ENCODE measurements around the gene SART1. TPM values are rescaled to one million over a fixed set of nuclear protein-coding genes. Genes with fewer than 3 reads are reported as not detected.
"Not testable (repeated sequence)": the region's sequence is repeated elsewhere in the genome, so short reads cannot be mapped to it uniquely, and the experiment has no call there.

Gene SART1
- total RNA-seq, 1 donor from 2014 or later: 82.5 TPM

DNA sequence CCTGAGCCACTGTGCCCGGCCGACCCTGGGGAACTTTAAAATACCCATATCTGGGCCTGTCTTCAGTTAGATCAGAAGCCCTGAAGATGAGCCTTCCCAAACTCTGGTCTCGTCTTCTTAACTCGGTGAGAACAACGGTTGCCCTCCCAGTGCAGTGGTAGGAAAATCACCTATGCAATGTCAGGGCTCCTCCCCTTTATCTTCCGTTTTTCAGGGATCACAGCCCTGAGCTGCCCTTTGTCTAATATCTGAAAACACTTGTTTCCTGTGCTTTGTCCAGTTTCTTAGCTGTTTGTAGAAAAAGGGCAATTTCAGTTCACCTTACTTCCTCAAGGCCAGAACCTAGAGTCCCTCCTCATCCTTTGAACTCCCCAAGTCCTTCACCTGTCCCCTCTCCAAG lies 32.9 kb upstream of the SART1 start:
- intact Hi-C loops (cut with micrococcal nuclease): loop anchor here (1.0 to 2.0 kb wide), 7 partner anchors 9 to 384 kb away; partner anchors contain the start of genes C11orf68, CCDC85B, CFL1 and DRAP1

DNA sequence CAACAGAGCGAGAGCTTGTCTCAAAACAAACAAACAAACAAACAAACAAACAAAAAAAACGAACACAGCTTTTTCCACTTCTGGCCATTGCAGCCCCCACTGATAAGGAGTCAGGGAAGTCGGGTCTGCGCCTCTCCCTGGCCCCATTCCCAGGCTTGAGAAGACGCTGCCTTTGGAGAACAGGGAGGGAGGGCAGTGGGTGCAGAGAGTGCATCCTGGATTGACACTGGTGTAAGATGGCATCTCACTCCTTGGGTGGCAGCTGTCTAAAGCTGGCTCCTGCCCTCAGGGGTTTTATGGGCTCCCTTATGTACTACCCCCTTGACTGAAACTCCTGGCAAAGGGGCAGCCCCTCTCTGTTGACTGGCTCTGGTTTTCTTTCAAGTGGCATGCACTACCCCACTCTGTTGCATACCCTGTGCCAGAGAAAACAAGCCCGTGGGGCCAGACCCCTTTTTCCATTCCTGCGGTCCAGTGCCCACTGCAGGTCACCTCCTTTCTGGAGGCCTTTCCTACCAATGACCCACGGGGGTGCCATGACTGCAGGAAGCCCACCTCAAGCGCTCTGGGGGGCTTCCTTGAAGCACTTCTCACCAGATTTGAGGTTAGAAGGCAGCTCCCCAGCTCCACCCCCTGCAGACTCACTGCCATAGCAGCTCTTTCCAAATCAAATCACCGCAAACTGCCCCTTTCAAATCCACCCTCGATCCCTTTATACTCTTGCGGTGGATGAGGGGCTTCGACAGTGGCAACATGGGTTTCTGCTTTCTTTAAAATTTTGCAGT lies 29.6 kb upstream of the SART1 start:
- intact Hi-C loops (cut with micrococcal nuclease): loop anchor here (5.0 kb wide), 1 partner anchor 1250 kb away; no protein-coding TSS in a partner anchor

DNA sequence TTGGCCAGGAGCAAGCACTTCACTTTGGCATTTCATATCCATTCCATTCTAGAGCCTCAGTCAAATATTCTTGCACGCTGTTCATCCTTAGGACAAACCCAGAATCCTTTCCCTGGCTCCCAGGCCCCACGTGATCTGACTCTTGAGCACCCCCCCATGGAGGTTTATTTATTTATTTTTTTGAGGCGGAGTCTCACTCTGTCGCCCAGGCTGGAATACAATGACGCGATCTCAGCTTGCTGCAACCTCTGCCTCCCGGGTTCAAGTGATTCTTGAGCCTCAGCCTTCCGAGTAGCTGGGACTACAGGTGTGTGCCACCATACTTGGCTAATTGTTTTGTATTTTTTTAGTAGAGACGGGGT lies 29.0 kb upstream of the SART1 start:
- intact Hi-C loops (cut with micrococcal nuclease): loop anchor here (5.0 kb wide), 1 partner anchor 1250 kb away; no protein-coding TSS in a partner anchor

DNA sequence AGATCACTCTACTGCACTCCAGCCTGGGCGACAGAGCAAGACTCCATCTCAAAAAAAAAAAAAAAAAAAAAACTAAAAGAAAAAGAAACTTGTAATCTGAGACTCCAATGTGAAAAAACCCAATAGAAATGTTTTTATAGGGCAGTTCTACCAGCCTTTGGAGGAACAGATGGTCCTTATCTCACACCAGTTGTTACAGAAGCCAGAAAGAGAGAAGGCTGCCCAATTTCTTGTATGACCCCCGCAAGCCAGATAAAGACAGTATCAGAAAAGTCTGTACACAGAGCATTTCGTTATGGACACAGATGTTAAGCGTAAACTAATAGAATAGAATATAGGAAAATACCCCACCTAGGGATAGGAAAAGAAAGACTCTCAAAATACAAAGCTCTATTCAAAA lies 27.5 kb upstream of the SART1 start:
- intact Hi-C loops (cut with micrococcal nuclease): loop anchor here (5.0 kb wide), 1 partner anchor 1248 kb away; no protein-coding TSS in a partner anchor

DNA sequence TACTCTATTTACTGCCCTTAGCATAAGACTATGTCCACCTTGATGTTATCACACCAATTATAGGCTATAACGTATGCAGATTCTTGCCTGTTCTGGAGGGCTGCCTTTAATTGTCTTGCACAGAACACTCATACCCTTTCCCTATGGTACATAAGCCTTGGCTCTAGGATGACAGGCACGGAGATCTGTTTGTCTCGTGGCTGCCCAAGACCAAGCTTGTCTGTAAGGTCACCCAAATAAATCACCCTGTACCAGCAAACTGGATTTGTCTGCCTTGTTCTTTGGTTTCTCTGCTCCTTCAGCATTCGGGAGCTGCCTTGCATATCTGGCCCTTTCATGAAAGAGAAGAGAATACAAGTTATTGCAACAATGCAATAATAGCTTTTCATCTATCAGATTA lies 23.8 kb upstream of the SART1 start:
- intact Hi-C loops (cut with micrococcal nuclease): no loop called here

DNA sequence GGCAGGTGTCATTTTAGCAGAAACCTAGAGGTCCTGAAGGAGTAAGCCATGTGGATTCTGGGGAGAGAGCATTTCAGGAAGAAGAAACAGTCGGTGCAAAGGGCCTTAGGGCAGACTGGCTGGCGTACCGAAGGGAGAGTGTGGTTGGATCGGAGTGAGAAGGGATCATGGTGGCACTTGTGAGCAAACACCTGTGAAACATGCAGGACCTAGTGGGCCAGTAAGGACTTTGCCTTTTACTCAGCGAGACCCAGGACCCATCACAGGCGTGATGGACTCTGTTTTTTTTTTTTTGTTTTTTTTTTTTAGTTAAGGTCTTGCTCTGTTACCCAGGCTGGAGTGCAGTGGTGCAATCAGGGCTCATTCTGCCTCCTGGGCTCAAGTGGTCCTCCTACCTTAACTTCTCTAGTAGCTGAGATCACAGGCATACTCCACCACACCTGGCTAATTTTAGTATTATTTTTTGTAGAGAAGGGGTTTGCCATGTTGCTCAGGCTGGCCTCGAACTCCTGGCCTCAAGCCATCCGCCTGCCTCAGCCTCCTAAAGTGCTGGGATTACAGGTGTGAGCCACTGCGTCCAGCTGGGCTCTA lies 19.7 kb upstream of the SART1 start:
- intact Hi-C loops (cut with micrococcal nuclease): no loop called here

- intact Hi-C loops (cut with micrococcal nuclease): no loop called here
Observed at GRCh38 chr11:65942531-65942930, 19.0 kb upstream of the SART1 start.

DNA sequence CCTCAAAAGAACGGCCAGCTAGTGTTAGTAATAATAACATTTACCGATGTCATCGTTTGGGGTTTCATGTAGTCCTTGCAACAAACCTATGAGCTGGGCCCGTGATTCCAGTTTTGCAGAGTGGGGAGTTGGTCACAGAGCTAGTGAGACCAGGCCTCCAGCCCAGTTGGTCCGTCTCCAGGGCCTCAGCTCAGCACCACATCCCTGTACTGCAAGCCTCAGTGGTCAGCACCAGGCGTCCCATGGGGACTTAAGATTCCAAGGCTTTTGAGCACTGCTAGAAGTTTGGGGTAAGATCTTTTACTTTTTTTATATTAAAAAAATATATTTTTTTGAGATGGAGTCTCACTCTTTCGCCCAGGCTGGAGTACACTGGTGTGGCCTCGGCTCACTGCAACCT lies 17.3 kb upstream of the SART1 start:
- intact Hi-C loops (cut with micrococcal nuclease): no loop called here

GRCh38 chr11:65944767-65945166 lies 16.8 kb upstream of the SART1 start:
- intact Hi-C loops (cut with micrococcal nuclease): no loop called here

DNA sequence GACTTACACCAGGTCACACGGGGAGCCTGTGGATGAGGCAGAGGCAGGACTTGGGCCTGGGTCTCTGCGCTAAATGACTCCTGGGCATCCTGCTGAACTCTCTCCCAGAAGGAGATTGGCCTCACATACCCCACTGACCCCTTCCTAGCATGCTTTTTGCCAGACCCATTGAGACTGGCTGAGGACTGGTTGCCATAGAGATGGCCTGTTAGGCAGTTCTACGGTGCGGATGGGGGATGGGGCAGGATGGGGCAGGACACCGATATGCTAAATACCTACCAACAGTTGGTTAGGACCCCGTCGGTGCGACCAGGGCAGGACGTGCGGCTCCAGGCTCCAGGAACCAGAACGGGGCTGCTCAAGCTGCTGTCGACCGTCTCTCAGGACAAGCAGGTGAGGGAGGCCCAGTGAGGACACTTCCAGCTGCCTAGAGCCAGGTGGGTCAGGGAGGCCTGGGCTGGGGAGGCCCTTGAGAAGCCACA lies 16.1 kb upstream of the SART1 start, which contains the start of gene TSGA10IP:
Gene TSGA10IP (plus strand): TSS at position 51 of the 482 bp plus-strand sequence. CDS start 196 bp downstream, at position 247.
- intact Hi-C loops (cut with micrococcal nuclease): no loop called here

DNA sequence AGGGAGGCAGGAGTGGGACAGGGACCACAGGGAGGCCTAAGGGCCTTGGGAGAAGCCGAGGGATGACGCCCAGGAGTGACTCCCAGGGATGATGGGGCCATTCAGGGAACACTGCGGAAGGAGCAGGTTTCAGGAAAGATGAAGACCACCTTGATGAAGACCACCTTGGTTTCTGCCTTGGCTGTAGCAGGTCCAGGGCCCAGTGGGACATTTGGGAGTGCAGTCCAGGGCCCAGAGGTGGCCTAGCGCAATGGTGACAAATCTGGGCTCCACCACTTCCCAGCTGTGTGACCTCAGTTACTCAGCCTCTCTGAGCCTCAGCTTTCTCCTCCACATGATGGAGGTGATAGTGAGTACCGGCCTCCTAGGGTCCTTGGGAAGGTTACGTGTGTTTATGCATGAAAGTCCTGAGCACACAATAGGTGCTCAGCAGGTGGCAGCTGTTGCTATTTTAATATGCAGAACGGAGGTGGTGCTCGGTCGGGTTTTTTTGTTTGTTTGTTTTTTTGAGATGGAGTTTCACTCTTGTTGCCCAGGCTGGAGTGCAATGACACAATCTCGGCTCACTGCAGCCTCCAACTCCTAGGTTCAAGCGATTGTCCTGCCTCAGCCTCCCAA lies 15.5 kb upstream of the SART1 start:
- intact Hi-C loops (cut with micrococcal nuclease): no loop called here

DNA sequence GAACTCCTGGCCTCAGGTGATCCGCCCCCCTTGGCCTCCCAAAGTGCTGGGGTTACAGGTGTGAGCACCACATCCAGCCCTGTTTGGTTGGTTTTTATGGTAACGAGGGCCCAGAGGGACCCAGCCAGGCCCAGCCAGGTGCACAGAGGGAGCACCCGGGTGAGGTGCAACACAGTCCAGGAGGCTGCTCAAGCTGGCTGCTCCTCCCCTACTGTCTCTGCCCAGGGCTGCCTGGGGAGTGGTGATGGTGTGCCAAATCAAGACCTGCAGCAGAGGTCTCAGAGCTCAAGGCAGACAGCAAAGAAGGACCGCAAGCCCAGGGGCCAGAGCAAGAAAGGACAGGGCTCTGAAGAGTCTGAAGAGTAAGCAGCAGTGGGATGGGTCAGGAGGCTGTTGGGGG lies 14.9 kb upstream of the SART1 start:
- intact Hi-C loops (cut with micrococcal nuclease): no loop called here

GRCh38 chr11:65947133-65947532 lies 14.4 kb upstream of the SART1 start:
- intact Hi-C loops (cut with micrococcal nuclease): no loop called here

- intact Hi-C loops (cut with micrococcal nuclease): no loop called here
Observed at GRCh38 chr11:65947603-65948125, 13.9 kb upstream of the SART1 start.

GRCh38 chr11:65950711-65951110 lies 10.8 kb upstream of the SART1 start:
- intact Hi-C loops (cut with micrococcal nuclease): not testable (repeated sequence)

DNA sequence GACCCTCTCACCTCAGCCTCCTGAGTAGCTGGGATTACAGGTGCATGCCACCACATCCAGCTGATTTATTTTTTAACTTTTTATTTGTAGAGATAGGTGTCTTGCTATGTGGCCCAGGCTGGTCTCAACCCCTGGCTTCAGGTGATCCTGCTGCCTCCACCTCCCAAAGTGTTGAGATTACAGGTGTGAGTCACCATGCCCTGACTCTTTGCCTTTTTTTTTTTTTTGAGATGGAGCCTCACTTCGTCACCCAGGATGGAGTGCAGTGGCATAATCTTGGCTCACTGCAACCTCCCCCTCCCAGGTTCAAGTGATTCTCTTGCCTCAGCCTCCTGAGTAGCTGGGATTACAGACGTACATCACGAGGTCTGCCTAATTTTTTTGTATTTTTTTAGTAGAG lies 9.9 kb upstream of the SART1 start:
- intact Hi-C loops (cut with micrococcal nuclease): not testable (repeated sequence)

- intact Hi-C loops (cut with micrococcal nuclease): no loop called here
Observed at GRCh38 chr11:65952052-65952521, 9.4 kb upstream of the SART1 start.

- intact Hi-C loops (cut with micrococcal nuclease): no loop called here
Observed at GRCh38 chr11:65953471-65953870, 8.1 kb upstream of the SART1 start.

GRCh38 chr11:65954771-65955170 lies 6.8 kb upstream of the SART1 start:
- intact Hi-C loops (cut with micrococcal nuclease): no loop called here

DNA sequence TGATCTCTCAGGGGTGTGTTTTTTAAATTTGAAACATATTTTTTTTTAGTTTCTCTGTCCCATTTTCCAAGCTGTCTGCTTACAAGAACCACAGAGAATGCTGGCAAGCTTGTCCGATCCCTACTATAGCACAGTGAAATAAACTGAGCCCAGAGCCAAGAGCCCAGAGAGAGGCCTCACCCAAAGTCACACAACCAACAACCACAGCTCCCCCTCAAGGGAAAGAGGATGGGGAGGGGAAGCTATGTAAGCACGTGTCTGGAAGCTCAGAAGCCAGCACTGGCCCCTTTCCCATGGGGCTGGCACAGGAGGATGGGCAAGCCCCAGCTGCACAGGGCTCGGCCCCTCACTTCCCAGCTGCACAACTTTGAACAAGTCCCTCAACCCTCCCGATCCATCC lies 3.2 kb upstream of the SART1 start:
- intact Hi-C loops (cut with micrococcal nuclease): no loop called here

DNA sequence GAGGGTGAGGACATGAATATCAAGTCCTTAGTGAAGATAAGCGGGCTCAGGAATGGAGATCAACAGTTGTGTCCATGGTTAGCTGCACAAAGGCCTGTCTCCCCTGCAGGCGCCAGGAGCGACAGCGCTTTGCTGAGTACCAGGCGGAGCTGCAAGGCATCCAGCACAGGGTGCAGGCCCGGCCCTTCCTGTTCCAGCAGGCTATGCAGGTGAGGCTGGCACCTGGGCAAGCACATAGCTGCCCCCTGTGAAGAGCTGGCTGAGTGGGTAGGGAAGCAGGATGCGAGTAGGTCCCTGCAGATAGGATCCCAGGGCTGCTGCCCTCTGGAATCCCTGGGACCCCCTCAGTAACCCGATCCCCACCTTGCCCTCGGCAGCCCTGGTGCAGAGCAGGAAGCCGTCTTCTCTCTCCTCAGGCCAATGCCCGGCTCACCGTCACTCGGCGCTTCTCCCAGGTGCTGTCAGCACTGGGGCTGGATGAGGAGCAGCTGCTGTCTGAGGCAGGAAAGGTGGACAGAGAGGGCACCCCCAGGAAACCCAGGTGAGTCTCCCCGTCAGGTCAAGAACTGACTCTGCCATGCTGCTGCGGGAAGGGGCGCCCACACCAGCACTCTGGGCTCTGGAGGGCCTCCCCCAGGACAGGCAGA lies 2.6 kb upstream of the SART1 start:
- intact Hi-C loops (cut with micrococcal nuclease): no loop called here
